ENCODE results near the gene SSTR1.
"Not testable (repeated sequence)": the region's sequence is repeated elsewhere in the genome, so short reads cannot be mapped to it uniquely, and the experiment has no call there.

The SSTR1 gene, protein sequence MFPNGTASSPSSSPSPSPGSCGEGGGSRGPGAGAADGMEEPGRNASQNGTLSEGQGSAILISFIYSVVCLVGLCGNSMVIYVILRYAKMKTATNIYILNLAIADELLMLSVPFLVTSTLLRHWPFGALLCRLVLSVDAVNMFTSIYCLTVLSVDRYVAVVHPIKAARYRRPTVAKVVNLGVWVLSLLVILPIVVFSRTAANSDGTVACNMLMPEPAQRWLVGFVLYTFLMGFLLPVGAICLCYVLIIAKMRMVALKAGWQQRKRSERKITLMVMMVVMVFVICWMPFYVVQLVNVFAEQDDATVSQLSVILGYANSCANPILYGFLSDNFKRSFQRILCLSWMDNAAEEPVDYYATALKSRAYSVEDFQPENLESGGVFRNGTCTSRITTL

DNA sequence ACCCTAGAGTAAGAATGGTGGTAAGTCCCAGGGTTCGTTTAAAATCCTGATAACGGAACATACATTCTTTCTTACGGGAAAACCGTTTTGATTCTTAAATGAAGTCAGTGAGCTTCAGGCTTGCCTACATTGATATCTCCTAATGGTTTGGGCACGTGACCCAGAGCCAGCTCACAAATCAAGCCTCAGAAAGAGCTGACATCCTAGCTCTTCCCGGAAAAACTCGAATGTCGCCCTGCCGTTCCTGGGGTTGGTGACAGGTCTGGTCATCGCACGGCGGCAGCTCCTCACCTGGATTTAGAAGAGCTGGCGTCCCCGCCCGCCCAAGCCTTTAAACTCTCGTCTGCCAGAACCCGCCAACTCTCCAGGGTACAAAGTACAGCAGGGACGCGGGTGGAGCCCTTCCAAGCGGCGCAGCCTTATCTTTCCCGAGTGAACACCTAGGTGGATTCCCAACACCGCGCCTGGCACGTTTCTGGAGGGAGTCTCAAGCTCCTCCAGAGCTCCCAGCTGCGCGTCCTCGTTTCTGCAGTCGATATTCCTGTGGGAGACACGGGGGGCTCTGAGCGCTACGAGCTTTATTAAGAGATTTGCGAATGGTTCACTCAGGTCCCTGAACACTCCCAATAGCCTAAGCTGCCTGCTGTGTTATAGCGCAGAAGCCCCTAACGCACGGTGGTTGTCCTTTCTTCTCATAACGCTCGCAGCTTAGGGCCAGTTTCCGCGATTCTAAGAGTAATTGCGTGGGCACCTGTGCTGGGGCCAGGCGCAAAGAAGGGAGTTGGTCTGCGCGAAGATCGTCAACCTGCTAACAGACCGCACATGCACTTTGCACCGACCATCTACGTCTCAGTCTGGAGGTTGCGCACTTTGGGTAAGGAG, at the start of gene SSTR1:
Gene SSTR1 (plus strand): TSS at position 169 of the 882 bp plus-strand sequence. CDS start 1,486 bp downstream, outside the sequence.
- no peak for DNase-seq (ENCODE audit: low read depth in 2 of 2)

DNA sequence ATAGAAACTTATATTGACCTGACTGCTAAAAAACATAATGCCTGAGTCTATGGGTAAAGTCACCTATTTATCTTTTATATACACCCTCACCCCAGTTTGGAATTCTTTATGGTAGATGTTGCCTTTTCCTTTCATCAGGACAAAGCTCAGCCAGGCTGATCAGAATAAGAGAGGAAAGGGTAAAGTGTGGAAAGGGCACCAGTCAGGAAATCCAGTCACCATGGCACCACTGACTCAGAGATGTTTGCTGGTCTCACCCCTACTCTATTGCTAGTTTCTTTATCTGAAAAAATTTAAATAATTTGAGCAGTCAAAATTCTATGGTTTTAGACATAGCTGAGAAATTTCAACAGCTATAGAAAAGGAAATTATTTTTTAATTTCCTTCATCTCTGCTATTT, 49.2 kb upstream of the SSTR1 start:
- no peak for DNase-seq (ENCODE audit: low read depth in 2 of 2)

DNA sequence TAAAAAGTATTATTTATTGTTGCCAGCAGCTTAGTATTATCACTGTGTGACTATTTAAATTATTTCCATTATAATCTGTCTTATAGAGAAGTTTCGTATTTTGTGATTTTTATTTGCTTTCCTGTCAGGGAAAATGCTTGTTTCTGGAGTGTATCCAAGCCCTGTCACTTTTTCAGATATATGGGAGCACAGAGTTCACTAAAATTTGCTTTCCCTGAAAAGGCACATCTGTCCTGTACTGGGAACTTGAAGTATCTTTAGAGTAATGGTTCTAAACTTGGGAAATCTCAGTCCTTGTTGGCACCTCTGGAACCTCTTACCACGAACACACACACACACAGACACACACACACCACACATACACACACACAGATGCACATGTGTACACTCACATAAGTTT, 39.3 kb upstream of the SSTR1 start:
- no peak for DNase-seq (ENCODE audit: low read depth in 2 of 2)

GRCh38 chr14:38171197-38171596, 36.5 kb upstream of the SSTR1 start:
- no peak for DNase-seq (ENCODE audit: low read depth in 2 of 2)

- no peak for DNase-seq (ENCODE audit: low read depth in 2 of 2)
These were observed 33.0 kb upstream of the SSTR1 start for GRCh38 chr14:38174711-38175110.

DNA sequence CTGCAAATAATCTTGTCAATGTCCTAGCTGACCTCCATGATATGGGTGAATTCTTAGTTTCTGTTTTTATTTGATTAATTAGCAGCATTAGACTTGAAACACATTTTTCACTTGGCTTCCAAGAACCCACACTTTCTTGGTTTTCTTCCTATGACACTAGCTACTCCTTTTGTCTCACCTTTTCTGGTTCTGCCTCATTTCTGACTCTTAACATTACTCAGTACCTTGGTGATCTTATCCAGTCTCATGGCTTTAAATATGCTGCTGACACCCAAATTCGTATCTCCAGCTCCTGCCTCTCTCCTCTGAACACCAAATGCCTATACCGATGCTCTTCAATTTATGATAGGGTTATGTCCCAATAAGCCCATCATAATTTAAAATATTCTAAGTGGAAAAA, 32.0 kb upstream of the SSTR1 start:
- no peak for DNase-seq (ENCODE audit: low read depth in 2 of 2)

DNA sequence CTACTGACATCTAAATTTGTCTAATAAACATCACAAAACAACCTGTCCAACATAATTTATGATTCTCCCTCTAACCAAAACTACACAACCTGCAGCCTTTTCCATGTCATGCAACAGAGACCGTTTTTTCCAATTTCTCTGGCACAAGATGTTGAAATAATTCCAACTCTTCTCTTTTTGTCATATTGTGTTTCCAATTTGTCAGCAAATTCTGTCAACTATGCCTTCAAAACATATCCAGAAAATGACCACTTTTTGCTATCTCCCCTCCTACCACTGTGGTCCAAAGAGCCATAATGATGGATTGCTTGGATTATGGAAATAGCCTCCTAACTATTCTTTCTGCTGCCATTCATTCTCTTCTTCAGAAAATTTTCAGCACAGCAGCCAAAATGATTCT, 31.3 kb upstream of the SSTR1 start:
- no peak for DNase-seq (ENCODE audit: low read depth in 2 of 2)

DNA sequence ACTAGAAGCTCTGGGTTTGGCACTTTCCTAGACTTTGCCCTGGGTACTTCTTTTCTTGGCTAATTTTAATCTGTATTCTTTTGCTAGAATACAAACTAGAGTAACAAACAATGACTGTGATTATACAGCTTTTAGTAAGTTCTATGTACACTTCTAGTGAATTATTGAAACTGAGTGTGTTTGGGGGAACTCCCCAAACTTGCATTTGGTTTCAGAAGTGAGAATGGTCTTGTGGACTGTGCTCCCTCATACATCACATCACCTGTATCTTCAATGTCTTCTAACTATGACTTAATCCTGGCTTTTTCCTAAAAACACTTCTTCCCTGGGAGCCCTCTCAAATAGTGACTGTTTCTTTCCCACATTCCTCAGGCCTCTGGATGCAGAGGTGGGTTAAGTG, 23.6 kb upstream of the SSTR1 start:
- no peak for DNase-seq (ENCODE audit: low read depth in 2 of 2)

GRCh38 chr14:38185671-38186070, 22.0 kb upstream of the SSTR1 start:
- DNase-seq (ENCODE audit: low read depth in 2 of 2) = no peak

GRCh38 chr14:38186216-38186615, 21.5 kb upstream of the SSTR1 start:
- DNase-seq (ENCODE audit: low read depth in 2 of 2) = no peak

DNA sequence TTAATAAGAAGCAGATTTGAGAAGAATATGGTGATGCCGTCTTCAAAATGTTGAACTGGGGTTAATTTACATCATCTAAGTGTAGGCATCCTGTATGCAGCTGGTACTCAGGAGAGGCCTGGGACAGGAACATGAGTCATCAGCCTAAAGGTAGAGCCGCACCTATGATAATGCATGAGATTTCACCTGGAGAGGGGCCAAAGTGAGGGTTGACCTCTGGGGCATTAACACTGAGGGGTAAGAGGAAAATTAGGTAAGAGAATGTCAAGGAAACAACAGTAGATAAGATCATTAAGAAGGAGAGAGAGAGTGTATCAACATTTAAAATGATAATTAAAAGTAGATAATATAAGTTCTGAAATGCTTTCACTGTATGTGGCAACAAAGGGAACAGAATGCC, 20.2 kb upstream of the SSTR1 start:
- no peak for DNase-seq (ENCODE audit: low read depth in 2 of 2)

- no peak for DNase-seq (ENCODE audit: low read depth in 2 of 2)
These were observed 17.6 kb upstream of the SSTR1 start for GRCh38 chr14:38189930-38190726.

DNA sequence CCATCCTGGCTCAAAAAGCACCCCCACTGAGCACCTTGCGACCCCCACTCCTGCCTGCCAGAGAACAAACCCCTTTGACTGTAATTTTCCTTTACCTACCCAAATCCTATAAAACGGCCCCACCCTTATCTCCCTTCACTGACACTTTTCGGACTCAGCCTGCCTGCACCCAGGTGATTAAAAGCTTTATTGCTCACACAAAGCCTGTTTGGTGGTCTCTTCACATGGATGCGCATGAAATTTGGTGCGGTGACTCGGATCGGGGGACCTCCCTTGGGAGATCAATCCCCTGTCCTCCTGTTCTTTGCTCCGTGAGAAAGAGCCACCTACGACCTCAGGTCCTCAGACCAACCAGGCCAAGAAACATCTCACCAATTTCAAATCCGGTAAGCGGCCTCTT, 16.9 kb upstream of the SSTR1 start:
- DNase-seq (ENCODE audit: low read depth in 2 of 2) = not testable (repeated sequence)

GRCh38 chr14:38191491-38191890, 16.2 kb upstream of the SSTR1 start:
- not testable (repeated sequence) for DNase-seq (ENCODE audit: low read depth in 2 of 2)

- DNase-seq (ENCODE audit: low read depth in 2 of 2) = peak in 1 of 2 experiments; percentile 28
These were observed 10.5 kb upstream of the SSTR1 start for GRCh38 chr14:38197001-38197783.

GRCh38 chr14:38197784-38198335, 9.8 kb upstream of the SSTR1 start:
- DNase-seq (ENCODE audit: low read depth in 2 of 2) = peak; percentile 86 to 88

GRCh38 chr14:38198425-38198824, 9.3 kb upstream of the SSTR1 start:
- no peak for DNase-seq (ENCODE audit: low read depth in 2 of 2)

DNA sequence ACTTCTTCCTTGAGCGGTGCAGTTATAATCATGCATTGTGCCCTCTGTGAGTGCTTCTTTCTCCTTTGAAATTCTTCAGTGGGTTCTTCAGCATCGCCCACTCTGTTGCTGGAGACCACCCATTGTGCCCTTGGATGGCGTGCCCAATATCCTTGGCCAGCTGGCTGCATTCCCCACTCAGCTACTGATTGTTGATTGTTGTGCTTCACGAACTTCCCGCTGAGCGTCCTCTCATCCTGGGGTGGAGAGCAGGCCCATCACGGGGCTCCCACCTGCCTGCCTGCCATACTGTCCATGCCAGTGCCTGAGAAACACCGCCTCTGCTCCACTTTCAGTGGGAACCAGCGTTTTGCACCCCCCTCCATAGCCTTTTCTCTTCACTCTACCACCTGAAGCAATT, 8.6 kb upstream of the SSTR1 start:
- no peak for DNase-seq (ENCODE audit: low read depth in 2 of 2)

DNA sequence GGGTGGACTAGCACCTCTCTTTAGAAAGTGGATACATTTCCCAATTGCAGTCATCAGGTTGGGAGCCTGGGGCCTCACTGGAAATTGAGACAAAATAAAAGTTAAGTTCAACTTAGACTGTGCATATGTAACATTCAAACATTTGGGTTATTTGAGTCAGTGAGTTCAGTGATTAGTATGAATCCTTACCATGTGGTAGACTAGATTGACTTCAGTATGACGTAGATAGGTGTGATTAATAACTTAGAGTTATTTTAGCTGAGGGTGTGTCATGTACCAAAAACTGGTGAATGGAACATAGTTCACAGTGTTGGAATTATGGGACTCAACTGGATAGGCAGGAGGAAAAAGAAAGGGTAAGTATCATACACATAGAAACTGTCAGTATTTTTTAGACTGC, 8.0 kb upstream of the SSTR1 start:
- DNase-seq (ENCODE audit: low read depth in 2 of 2) = no peak

DNA sequence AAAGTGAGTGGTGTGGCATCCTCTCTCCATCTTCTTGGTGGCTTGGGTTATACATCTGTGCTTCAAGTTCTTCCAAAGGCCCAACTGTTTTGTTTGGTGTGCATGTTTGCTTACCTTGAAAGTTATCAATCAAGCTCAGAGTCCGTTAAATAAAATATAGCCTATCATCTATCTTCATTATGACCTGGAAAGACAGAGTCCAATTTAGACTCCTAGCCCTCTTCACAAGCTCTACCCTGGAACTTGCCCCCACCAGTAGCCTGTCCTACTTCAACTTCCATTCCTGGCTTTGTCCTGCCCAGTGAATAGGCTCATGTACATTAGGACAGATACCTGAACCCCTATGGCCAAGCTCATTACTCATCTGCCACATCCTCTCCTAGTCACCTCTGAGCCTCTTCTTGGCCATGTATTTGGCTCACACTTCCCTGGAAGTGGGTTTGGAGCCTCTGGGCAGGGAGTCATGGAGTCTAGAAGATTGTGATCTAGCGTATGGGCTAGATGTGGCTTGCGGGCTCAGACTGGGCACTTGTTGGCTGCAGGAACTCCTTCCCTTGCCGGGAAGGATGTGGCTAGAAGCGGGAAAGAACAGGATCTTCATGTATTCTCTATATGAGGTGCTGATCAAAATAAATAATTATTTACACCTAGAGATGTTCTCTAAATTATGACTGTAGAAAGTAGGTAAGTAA, 6.4 kb upstream of the SSTR1 start:
- no peak for DNase-seq (ENCODE audit: low read depth in 2 of 2)
